ENCODE results near the gene MYOM3. TPM values are rescaled to one million over a fixed set of nuclear protein-coding genes. Genes with fewer than 3 reads are reported as not detected.
"Not testable (repeated sequence)": the region's sequence is repeated elsewhere in the genome, so short reads cannot be mapped to it uniquely, and the experiment has no call there.

MYOM3 gene
- total RNA-seq, 1 donor from 2014 or later = 0.70 TPM

DNA sequence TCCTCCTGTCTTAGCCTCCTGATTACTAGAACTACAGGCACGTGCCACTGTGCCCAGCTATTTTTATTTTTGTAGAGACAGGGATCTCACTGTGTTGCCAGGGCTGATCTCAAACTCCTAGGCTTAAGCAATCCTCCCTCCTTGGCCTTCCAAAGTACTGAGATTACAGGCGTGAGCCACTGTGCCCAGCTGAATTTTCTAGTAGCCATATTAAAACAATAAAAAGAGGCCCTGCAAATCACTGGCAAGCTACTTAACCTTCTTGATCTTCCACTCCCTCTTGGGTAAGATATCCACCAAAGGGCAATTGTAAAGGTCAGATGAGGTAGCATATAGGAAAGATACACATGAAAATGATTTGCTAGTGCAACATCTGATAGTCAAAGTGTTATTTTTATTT is 66.2 kb downstream of the MYOM3 start:
- TF ChIP-seq, protein P1, sequence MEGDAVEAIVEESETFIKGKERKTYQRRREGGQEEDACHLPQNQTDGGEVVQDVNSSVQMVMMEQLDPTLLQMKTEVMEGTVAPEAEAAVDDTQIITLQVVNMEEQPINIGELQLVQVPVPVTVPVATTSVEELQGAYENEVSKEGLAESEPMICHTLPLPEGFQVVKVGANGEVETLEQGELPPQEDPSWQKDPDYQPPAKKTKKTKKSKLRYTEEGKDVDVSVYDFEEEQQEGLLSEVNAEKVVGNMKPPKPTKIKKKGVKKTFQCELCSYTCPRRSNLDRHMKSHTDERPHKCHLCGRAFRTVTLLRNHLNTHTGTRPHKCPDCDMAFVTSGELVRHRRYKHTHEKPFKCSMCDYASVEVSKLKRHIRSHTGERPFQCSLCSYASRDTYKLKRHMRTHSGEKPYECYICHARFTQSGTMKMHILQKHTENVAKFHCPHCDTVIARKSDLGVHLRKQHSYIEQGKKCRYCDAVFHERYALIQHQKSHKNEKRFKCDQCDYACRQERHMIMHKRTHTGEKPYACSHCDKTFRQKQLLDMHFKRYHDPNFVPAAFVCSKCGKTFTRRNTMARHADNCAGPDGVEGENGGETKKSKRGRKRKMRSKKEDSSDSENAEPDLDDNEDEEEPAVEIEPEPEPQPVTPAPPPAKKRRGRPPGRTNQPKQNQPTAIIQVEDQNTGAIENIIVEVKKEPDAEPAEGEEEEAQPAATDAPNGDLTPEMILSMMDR (IDR thresholded peaks at IDR 0.05) = no peak
- no peaks in the 10 kb centered on the region for H3K9me3 Mint-ChIP-seq (ENCODE audit: low read depth)
- no peak overlapping the region for H3K4me3 Mint-ChIP-seq (ENCODE audit: unreplicated experiment)
- DNase-seq (ENCODE audit: low spot score) = no peak
- no peaks in the 10 kb centered on the region for H3K27me3 Mint-ChIP-seq (ENCODE audit: low read depth)
- H3K27ac Mint-ChIP-seq (ENCODE audit: unreplicated experiment) = peak overlapping the region; percentile 88
- H3K36me3 Mint-ChIP-seq (ENCODE audit: low read depth) = no peaks in the 10 kb centered on the region
- peaks cover 34% of the 10 kb centered on the region for H3K4me1 Mint-ChIP-seq (ENCODE audit: low read depth)

DNA sequence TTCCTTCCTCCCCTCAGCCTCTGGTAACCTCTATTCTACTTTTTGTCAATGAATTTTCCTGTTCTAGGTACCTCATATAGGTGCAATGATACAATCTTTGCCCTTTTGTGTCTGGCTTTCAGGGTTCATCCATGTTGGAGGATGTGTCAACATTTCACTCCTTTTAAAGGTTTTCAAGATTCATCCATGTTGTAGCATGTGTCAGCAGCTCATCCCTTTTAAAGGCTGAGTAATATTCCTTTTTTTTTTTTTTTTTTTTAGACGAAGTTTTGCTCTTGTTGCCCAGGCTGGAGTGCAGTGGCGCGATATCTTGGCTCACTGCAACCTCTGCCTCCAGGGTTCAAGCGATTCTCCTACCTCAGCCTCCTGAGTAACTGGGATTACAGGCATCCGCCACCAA is 67.3 kb downstream of the MYOM3 start:
- peaks cover 34% of the 10 kb centered on the region for H3K4me1 Mint-ChIP-seq (ENCODE audit: low read depth)
- not testable (repeated sequence) for H3K27ac Mint-ChIP-seq (ENCODE audit: unreplicated experiment); H3K9me3 Mint-ChIP-seq (ENCODE audit: low read depth); H3K36me3 Mint-ChIP-seq (ENCODE audit: low read depth); H3K4me3 Mint-ChIP-seq (ENCODE audit: unreplicated experiment); DNase-seq (ENCODE audit: low spot score); H3K27me3 Mint-ChIP-seq (ENCODE audit: low read depth)

DNA sequence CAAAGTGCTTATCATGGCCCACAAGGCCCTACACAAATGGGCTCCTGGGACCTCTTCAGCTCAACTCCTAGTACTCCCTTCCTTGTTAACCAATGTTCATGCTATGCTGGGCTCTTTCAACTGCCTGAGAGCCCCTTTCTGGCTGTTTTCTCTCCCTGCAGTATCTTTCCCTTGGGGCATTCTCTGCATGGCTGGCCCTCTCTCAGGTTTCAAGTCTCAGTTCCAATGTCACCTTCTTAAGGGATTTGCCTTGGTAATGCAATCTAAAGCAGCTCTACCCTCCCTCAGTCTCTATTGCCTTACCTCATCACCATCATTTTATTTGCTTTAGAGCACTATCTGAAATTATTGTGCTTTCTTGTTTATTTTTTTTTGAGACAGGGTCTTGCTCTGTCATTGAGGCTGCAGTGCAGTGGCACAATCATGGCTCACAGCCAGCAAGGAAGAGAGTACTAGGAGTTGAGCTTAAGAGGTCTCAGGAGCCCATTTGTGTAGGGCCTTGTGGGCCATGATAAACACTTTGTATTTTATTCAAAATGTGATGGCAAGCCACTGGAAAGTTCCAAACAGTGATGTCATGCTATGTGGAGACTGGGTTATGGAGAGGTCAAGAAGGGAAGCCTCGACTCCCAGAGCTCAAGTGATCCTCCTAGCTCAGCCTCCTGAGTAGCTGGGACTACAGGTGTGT is 68.4 kb downstream of the MYOM3 start:
- Mint-ChIP-seq H3K9me3 (ENCODE audit: low read depth) (no peaks in the 10 kb centered on the region), H3K27me3 (ENCODE audit: low read depth) (no peaks in the 10 kb centered on the region), H3K36me3 (ENCODE audit: low read depth) (no peaks in the 10 kb centered on the region), H3K4me3 (ENCODE audit: unreplicated experiment) (no peak overlapping the region), H3K4me1 (ENCODE audit: low read depth) (peaks cover 32% of the 10 kb centered on the region), H3K27ac (ENCODE audit: unreplicated experiment) (no peak overlapping the region)
- TF ChIP-seq, protein P1 (IDR thresholded peaks at IDR 0.05) = no peak
- no peak for DNase-seq (ENCODE audit: low spot score)

DNA sequence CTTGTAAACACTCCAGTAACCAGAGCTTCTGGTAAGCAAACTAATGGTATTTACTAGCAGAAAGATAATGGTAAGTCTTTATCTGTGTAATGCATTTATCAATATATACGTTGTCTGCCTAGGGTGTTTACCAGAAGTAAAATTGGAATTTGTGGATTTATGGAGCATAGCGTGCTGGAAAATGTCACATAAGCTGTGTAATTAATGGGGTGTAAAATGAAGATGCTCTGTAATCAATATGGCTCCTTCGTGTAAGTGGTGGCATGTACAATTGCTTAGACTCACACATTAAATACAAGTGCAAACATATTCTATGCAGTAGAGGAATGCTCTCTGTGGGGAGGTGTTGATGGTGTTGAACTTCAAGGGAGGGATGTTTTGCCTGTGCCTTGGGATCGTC is 69.6 kb downstream of the MYOM3 start:
- Mint-ChIP-seq H3K4me3 (ENCODE audit: unreplicated experiment) (no peak overlapping the region), H3K4me1 (ENCODE audit: low read depth) (peaks cover 23% of the 10 kb centered on the region), H3K36me3 (ENCODE audit: low read depth) (no peaks in the 10 kb centered on the region), H3K27me3 (ENCODE audit: low read depth) (no peaks in the 10 kb centered on the region), H3K27ac (ENCODE audit: unreplicated experiment) (no peak overlapping the region), H3K9me3 (ENCODE audit: low read depth) (no peaks in the 10 kb centered on the region)
- TF ChIP-seq, protein P1 (IDR thresholded peaks at IDR 0.05) = no peak
- DNase-seq (ENCODE audit: low spot score) = no peak

DNA sequence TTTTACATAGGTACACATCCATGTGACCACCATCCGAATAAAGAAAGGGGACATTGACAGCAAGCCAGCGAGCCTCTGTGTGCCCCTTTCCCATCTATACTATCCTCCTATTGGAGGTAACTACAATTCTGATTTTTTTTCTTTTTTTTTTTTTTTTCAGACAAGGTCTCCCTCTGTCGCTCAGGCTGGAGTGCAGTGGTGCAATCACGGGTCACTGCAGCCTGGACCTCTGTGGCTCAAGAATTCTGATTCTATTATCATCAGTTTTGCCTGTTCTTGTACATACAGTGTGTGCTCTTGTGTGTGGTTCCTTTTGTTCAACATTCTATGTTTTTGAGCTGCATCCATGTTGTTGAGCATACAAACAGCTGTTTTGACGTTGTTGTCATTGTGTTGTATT is 75.8 kb downstream of the MYOM3 start:
- Mint-ChIP-seq H3K4me3 (ENCODE audit: unreplicated experiment) (no peak overlapping the region), H3K9me3 (ENCODE audit: low read depth) (no peaks in the 10 kb centered on the region), H3K4me1 (ENCODE audit: low read depth) (no peaks in the 10 kb centered on the region), H3K36me3 (ENCODE audit: low read depth) (no peaks in the 10 kb centered on the region), H3K27me3 (ENCODE audit: low read depth) (no peaks in the 10 kb centered on the region), H3K27ac (ENCODE audit: unreplicated experiment) (no peak overlapping the region)
- no peak for DNase-seq (ENCODE audit: low spot score)
- TF ChIP-seq, protein P1 (IDR thresholded peaks at IDR 0.05) = no peak

DNA sequence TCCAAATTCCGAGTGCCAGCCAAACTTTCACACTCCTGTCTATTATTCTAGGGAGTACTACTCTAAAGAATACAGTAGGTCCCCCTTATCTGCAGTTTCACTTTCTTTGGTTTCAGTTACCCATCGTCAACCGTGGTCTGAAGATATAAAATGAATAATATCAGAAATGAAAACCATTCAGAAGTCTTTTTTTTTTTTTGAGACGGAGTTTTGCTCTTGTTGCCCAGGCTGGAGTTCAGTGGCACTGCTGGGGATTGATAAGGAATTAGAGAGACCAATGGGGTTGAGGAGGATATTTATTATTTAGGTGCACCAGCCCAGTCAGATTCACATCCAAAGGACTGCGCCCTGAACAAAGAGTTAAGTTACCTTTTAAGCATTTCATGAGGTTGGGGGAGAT is 79.0 kb downstream of the MYOM3 start:
- Mint-ChIP-seq H3K9me3 (ENCODE audit: low read depth) (no peaks in the 10 kb centered on the region), H3K27me3 (ENCODE audit: low read depth) (no peaks in the 10 kb centered on the region), H3K36me3 (ENCODE audit: low read depth) (no peaks in the 10 kb centered on the region), H3K27ac (ENCODE audit: unreplicated experiment) (no peak overlapping the region), H3K4me3 (ENCODE audit: unreplicated experiment) (no peak overlapping the region), H3K4me1 (ENCODE audit: low read depth) (peaks cover 2% of the 10 kb centered on the region)
- TF ChIP-seq, protein P1 (IDR thresholded peaks at IDR 0.05) = no peak
- DNase-seq (ENCODE audit: low spot score) = no peak

DNA sequence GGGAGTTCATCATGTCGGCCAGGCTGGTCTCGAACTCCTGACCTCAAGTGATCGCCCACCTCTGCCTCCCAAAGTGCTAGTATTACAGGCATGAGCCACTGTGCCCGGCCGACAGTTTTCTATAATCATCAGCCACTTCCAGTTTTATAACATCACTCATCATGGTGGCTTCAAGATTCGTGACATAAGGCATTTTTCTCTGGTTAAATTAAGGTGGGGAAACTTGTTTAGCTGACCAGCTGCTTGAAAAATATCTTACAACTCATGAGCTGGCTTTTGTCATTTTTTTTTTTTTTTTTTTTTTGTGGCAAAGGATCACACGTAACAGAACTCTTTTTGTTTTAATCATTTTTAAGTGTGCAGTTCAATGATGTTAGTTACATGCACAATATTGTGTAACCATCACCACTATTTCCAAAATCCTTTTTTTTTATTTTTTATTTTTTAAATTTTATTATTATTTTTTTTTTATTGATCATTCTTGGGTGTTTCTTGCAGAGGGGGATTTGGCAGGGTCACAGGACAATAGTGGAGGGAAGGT is 80.9 kb downstream of the MYOM3 start:
- DNase-seq (ENCODE audit: low spot score); H3K4me1 Mint-ChIP-seq (ENCODE audit: low read depth); H3K9me3 Mint-ChIP-seq (ENCODE audit: low read depth); H3K4me3 Mint-ChIP-seq (ENCODE audit: unreplicated experiment); H3K36me3 Mint-ChIP-seq (ENCODE audit: low read depth); H3K27me3 Mint-ChIP-seq (ENCODE audit: low read depth); H3K27ac Mint-ChIP-seq (ENCODE audit: unreplicated experiment): not testable (repeated sequence)
